NCI-H2227 treated with DMSO at 0.1 percent for 48 hours (cell line): ENCODE results near the gene CCDC183.
"Not testable (repeated sequence)": the region's sequence is repeated elsewhere in the genome, so short reads cannot be mapped to it uniquely, and the experiment has no call there.

Source experiments
- DNase-seq: peaks from one replicate; lab custom pipeline; 2025; lab: John Stamatoyannopoulos, UW

Gene CCDC183

DNA sequence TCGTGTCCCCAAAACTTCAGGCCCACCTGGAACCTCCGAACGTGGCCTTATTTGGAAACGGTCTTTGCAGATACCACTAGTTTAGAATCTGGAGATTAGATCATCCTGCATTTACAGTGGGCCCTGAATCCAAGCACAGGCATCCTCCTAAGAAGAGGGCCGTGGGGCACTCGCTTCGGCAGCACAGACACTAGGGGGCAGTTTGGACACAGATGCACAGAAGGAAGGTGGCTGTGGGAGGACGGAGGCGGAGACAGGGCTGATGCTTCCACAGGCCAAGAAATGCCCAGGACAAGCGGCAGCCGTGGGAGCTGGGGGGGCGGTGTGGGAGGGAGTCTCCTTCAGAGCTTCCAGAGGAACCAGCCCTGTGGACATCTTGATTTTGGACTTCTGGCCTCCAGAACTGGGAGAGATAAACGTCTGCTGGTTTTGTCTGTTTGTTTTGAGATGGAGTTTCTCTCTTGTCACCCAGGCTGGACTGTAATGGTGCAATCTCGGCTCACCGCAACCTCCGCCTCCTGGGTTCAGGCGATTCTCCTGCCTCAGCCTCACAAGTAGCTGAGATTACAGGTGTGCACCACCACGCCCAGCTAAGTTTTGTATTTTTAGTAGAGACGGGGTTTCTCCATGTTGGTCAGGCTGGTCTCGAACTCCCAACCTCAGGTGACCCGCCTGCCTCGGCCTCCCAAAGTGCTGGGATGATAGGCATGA lies 35.1 kb upstream of the CCDC183 start:
- peak; percentile 12 for DNase-seq

DNA sequence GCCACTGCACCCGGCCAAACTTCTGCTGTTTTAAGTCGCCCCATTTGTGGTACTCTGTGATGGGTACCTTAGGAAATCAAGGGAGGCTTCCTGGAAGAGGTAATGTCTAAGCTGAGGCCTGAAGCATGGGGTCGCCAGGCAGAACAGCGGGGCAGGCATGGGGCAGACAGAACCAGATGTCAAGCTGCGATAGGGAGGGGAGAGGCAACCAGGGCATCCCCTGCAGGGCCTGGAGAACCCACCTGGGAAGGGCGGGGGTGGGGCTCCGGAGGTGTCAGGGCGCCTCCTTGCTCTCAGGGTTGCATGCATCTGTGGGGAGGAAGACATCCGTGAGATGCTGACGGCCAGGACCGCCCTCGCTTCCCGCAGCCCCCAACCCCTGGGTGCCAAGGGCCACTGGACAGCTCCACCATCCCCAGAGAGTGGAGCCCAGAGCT lies 34.6 kb upstream of the CCDC183 start:
- DNase-seq: no peak

DNA sequence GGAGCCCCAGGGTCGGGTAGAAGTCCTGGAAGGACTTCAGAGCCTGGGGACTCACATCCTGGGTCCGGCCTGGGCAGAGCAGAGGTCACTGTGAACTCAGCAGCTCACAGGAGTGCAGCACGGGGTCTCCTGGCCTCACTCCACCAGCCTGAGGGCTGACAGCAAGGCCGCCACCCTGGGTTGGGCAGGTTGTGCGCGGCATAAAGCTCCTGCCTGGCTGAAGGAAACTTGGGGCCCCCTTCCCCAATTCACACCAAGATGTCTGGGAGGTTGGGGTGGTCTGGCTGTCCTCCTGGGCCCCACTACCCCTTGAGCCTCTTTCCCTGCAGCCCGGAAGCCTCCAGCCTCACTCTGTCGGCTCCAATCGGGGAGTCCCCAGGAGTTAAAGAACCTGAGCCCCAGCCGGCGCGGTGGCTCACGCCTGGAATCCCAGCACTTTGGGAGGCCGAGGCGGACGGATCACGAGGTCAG lies 33.9 kb upstream of the CCDC183 start:
- no peak for DNase-seq

- DNase-seq: no peak
Observed at GRCh38 chr9:136762915-136763648, 33.1 kb upstream of the CCDC183 start.

GRCh38 chr9:136763649-136764035 lies 32.5 kb upstream of the CCDC183 start:
- no peak for DNase-seq

DNA sequence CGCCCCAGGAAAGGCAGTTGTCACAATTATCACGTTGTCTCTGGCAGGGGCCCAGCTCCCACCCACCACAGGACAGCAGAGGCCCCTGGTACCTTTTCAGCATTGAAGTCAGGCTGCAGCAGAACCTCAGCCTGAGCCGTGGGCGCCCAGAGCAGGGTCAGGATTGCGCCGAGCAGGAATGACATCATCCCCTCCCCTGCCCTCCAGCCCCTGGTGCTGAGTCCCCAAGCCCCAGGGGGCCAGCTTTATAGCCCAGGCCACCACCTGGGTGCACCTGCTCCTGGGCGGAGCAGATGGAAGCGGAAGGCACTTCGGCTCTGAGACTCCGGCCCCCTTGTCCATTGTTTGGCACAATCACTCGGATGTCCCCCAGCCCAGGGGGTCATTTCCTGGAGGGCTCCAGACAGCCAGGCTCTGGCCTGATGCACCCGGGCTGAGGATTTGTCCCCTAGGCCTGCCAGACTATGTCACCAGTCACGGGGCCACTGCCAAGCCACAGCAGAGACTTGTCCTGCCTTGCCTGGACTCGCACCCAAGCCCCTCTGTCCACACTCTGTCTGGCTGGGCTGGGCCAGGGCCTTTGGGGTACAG lies 31.7 kb upstream of the CCDC183 start, which contains the start of gene LCN15:
Gene LCN15, minus strand, starts transcription at position 218 of the 591 bp plus-strand sequence. Its CDS starts 30 bp downstream, at position 188.
- no peak for DNase-seq

- no peak for DNase-seq
Observed at GRCh38 chr9:136765041-136765440, 31.1 kb upstream of the CCDC183 start.

GRCh38 chr9:136765745-136766409 lies 30.3 kb upstream of the CCDC183 start:
- DNase-seq: not testable (repeated sequence)

GRCh38 chr9:136766410-136767120 lies 29.6 kb upstream of the CCDC183 start:
- not testable (repeated sequence) for DNase-seq

DNA sequence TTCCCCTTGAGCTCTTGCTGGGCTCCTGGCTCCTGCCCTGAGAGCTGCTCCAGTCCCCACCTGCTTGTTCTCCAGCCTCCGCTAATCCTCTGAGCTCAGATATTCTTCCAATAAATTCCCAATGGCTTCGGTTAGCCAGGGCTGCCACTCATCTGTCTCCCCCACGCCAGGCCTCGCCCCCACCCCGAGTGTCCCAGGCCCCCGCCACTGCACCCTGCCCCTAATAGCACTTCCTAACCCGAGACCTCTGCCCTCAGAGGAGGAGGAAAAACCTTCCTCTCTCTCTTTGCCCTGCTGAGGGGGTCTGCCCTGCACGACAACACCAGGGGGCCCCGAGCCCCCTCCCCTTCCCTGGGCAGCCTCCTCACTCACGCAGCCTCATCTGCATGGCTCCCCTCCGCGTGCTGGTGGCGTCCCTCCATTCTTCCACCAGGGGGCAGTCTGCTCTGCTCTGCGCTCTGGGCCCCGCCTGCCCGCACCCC lies 26.4 kb upstream of the CCDC183 start:
- DNase-seq: no peak

DNA sequence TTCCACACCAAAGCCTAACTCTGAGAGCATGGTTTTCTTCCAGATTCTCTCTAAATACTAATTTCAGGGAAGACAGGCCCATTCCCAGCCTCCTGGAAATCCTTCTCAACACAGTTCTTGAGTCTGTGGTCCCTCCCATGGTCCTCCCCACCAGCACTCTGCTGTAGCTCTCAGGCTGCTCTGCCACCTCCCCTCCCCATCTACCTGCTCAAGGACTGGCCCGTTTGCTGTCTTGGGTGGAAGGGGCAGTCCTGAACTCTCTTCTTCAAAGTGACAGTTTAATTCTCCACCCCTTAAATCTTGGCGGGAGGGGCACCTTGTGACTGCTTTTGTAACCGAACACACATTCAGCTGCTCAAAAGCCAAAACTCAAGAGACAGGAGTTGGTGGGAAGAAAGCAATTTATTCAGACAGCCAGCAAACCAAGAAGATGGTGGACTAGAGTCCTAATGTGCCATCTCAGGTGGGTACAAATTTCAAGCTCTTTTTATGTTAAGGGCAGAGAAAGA lies 24.2 kb upstream of the CCDC183 start:
- DNase-seq: no peak

- DNase-seq: no peak
Observed at GRCh38 chr9:136773386-136774044, 22.6 kb upstream of the CCDC183 start.

DNA sequence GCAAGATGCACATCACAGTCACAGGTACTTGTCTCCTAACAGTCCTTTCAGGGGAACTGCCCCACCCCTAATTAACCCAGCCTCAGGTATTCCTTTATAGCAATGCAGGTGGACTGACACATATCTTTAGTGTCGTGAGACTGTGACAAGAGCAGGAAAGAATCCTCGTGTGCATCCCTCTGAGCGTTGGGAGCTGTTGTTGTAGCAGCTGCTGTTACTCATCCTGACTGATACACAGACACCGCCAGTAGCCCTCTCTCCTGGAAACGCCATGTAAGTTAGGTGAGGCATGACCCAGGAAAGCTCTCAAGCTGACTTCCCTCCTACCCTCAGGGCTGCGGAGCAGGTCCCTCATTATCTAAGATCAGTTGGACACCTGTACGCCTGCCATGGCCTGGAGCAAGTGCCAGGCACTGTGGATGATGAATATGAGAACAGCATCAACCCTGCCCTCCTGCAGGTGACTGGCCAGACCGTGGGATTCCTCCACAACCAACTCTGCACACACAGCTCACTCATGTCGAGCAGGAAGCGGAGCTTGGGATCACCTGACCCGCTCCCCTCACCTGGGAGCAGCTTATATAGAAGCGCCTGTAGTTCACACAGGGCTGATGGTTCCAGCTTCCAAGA lies 21.6 kb upstream of the CCDC183 start:
- no peak for DNase-seq

GRCh38 chr9:136775191-136775590 lies 20.9 kb upstream of the CCDC183 start:
- DNase-seq: no peak

DNA sequence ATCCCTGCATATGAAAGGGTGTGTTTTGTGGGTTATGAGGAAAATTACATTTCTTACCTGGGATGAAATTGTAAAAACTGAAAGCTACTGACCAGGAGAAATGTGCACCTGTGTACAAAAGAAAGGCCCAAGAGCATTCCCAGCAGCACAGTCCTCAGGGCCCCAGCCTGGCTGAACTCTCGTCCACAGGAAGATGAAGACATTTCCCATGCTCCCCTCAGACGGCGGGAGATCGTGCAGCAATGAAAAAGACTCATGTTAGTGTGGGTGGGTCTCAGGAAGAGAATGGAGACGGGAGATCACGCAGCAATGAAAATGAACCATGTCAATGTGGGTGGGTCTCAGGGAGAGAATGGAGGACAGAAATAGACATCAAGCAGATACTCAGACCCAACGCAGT lies 19.2 kb upstream of the CCDC183 start:
- DNase-seq: no peak

DNA sequence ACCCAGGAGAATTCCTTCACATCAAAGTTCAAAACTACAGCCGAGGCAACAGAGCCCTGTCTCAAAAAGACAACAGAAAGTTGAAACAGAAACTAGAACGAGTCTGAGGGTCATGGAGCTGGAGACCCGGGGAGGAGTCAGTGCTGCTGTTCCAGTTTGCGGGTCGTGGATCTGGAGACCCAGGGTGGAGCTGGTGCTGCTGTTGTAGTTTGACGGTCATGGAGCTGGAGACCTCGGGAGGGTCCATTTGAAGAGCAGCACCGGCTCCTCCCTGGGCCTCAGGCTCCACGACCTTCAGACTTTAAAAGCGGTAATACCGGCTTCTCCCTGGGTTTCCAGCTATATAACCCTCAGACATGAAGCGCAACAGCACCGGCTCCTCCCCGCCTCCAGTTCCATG lies 18.8 kb upstream of the CCDC183 start:
- DNase-seq: no peak

DNA sequence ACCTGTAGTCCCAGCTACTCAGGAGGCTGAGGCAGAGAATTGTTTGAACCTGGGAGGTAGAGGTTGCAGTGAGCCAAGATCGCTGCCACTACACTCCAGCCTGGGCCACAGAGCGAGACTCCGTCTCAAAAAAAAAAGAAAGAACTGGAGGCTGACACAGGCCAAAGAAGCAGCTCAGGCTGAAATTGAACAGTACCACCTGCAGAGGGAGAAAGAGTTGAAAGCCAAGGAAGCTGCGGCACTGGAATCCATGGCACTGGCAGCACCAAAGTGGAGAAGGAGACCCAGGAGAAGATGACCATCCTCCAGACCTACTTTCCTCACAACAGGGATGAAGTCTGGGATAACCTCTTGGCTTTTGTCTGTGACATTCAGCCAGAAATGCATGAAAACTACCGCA lies 16.3 kb upstream of the CCDC183 start:
- no peak for DNase-seq

DNA sequence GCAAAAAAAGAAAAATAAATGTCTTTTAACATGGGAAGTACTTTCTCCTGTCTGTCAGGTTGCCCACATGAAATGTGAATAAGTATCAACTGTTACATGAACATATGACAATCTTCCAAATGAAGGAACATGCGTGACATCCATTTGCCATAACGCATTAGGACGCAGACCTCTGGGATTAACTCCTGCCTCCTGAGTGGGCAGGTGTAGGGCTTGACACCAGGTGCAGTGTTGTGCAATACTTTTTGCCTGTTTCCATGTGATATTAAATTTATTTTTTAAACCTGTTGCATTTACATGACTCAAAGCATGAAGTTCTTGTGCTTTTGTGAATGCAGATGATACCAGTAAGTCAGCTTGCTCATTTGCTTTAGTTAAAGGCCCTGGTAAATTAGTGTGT lies 13.7 kb upstream of the CCDC183 start:
- no peak for DNase-seq

DNA sequence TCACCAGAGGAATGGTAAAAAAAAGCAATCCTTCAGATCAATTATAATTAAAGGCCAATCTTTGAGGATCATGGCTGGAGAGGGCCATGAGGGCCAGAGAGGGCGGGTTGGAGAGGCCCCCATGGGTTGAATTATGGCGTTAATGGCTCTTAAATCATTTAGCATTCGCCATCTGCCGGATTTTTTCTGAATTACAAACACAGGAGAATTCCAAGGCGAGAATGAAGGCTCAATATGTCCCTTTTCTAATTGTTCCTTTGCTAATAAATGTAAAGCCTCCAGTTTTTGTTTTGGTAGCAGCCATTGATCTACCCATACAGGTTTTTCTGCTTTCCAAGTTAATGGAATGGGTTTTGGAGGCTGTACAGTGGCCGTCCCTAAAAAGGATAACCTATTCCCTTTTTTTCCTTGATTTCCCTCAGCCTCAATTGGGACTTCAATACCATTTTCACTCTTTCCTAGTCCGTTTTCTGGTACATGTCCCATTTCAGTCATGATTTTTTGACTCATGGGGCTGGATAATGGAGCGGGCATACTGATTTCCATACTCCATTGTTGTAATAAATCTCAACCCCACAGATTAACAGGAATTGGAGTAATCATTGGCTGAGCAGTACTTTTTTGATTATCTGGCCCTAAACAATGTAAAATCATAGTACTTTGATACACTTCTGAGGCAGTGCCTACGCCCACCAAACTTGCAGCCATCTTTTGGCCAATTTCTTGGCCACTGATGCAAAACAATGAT lies 11.7 kb upstream of the CCDC183 start:
- DNase-seq: peak; percentile 5

GRCh38 chr9:136784997-136785361 lies 11.2 kb upstream of the CCDC183 start:
- DNase-seq: no peak
